Measurements from ENCODE around the gene ATRN. TPM values are rescaled to one million over a fixed set of nuclear protein-coding genes. Genes with fewer than 3 reads are reported as not detected.
"Not testable (repeated sequence)": the region's sequence is repeated elsewhere in the genome, so short reads cannot be mapped to it uniquely, and the experiment has no call there.

Gene ATRN
- total RNA-seq, 1 experiment from 2014 or later: 18.4 TPM

- DNase-seq (ENCODE audit: low spot score): peak; percentile 30
These were observed 92.8 kb downstream of the ATRN start for GRCh38 chr20:3563548-3564177.

GRCh38 chr20:3565851-3566250 is 95.0 kb downstream of the ATRN start:
- no peak for DNase-seq (ENCODE audit: low spot score)

DNA sequence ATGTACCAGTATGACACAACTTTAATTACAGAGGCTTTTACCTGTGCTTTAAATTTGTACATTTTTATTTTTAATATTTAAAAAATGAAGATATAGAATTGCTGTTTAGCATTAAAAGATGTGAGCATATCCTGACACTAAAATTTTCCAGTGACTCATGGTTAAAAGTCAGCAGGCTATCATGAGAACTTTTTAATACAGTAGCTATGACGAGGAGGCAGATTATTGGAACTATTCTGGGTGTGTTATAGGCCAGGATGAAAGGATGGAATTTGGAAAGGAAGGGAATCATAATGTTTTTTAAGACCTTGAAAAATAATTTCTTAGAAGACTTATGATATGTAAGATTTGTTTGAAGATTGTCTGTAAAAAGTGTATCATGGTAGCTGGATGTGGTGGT is 101.3 kb downstream of the ATRN start:
- no peak for DNase-seq (ENCODE audit: low spot score)

DNA sequence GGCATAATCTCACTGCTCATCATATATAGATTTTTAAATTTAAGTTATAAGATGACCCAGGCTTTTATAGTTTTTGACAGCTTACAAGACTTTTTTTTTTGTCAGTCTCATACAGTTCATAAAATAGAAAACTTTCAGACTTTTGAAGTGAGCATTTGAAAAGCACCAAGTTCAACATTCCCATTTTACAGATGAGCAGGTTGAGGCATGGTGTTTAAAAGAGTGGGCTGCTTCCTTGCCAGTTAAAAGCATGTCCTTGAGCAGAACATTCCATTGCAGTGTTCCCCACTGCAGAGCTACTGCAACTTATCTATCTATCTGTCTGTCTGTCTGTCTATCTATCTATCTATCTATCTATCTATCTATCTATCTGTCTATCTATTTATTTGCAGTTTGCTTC is 105.5 kb downstream of the ATRN start:
- DNase-seq (ENCODE audit: low spot score): no peak

DNA sequence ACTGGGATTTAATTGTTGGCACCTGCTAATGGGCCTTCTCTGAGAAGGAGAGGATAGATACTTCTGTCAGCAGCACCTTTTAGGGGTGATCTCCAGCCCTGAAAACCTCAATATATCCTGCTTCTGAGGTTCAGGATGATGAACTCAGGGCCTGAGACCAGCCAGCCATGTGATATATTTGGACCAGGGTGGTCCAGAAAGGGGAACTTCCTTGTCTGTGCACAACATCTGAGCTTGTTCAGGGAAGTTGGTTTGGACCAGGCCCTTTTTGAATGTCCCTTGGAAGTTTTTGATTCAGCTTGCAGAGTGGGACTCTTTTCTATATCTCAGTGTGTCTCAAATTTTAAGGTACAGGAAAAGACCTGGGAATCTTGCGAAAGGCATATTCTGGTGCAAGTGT is 106.5 kb downstream of the ATRN start:
- DNase-seq (ENCODE audit: low spot score): no peak

DNA sequence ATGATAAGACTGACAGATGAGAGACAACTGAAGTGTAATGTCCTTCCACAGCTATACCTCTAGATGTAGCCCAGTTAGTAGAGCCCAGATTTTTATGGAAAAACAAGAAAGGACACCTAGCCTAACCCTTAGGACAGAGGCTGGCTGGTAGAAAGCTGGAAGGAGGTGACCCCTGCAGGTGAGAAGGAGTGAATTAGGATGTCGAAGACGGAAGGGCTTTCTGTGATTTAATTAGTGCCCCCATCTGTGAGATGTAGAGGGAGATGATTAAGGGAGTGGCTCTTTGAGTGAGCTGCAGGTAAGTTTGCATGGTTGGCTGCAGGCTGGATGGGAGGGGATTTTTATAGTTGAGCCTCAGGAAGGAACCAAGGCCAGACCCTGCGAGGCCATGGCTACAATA is 109.6 kb downstream of the ATRN start:
- no peak for DNase-seq (ENCODE audit: low spot score)

DNA sequence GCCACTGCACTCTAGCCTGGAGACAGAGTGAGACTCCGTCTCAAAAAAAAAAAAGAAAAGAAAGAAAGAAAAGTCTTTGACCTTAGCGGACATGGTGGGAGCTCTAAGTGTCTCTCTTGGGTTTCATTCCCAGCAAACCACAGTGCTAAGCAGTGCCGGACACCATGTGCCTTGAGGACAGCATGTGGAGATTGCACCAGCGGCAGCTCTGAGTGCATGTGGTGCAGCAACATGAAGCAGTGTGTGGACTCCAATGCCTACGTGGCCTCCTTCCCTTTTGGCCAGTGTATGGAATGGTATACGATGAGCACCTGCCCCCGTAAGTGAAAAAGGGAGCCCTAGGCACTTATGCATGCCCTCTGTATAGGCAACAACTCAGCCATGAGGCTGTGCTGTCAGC is 112.9 kb downstream of the ATRN start:
- DNase-seq (ENCODE audit: low spot score): no peak

GRCh38 chr20:3586093-3586492 is 115.3 kb downstream of the ATRN start:
- no peak for DNase-seq (ENCODE audit: low spot score)

DNA sequence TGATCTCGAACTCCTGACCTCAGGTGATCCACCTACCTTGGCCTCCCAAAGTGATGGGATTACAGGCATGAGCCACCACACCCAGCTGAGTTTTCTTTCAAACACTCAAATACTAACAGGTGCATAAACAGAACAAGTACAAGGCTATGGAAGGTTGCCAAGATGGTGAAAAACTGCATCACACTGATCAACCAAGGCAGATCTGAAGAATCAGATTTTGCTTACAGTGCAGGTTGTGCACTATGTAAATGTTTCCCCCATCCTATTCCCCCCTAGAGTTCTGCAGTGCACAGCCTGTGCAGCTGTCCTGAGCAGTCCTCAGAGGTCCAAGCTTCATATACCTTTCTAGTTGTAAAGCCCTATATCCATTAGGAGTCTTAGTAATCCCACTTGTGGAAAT is 119.3 kb downstream of the ATRN start:
- DNase-seq (ENCODE audit: low spot score): no peak

GRCh38 chr20:3592931-3593330 is 122.1 kb downstream of the ATRN start:
- DNase-seq (ENCODE audit: low spot score): no peak

GRCh38 chr20:3595541-3595940 is 124.7 kb downstream of the ATRN start:
- DNase-seq (ENCODE audit: low spot score): no peak

DNA sequence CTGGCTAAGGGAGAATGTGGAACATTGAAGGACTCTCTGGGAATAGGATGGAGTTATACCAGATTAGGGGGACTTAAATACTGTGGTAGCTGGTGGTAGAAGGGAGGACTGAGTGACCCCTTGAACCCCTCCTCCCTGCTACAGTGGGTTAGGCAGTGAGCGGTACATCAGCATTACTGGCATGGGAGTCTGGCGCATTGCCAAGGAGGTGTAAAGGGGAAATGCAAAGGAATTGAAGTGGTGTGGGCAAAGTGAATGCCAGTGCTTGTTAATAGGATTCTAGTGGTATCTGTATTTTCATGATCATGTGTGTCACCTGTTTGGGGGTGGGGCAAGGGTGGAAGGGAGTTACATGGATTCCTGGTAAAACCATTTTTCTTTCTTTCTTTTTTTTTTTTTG is 132.3 kb downstream of the ATRN start:
- no peak for DNase-seq (ENCODE audit: low spot score)

GRCh38 chr20:3605386-3605886 is 134.6 kb downstream of the ATRN start:
- DNase-seq (ENCODE audit: low spot score): not testable (repeated sequence)

DNA sequence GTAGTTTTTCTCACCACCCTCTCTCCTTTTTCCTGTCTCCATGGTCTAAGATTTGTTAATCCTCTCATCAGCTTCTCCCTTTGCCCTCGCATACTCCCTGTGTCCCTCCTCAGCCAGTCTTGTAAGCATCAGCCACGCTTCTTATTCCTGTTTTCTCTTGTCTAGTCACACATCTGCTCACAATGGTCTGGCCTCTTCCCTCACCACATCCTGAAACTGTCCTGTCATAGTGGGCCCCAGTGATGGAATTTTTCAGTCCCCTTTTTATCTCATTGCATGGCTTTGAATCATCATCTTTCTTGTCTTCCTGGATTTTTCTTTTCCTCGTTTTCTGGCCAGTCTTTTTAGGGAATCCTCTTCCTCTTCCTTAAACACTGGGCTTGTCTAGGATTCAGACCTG is 135.2 kb downstream of the ATRN start:
- no peak for DNase-seq (ENCODE audit: low spot score)

GRCh38 chr20:3611901-3612300 is 141.1 kb downstream of the ATRN start:
- no peak for DNase-seq (ENCODE audit: low spot score)

DNA sequence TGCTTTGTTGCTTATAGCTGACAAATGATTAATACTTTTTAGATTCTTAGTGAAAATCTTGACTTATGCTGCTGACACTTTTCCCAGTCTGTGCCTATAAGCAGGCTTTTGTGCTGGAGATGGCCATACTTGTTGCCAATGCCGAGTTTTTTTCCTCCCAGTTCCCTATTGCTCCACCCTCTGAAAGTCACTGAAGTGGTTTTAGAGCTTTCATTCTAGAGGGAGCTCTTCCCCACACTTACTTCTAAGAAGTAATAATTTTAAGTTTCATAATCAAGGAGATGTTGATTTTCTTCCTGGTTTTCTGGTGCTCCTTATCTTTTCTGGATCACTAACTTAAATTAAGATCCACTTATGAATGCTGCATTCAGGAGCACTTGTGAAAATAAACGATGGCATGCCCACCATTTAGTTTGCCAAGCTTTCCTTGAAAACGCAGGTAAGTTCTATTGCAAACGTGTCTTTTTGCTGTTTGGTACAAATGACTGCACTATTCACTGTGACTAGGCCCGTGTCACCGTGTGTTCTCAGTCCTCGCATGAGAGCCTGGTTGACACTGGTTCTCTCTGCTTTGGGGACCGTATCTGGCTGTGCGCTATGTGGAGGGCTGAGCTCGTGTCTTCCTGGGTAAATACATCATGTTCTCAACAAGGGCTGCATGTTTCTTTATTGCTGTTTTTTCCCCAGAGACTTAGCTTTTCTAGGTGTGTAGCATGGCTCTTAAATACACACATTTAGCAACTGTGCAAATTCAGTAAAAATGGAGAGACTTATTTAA is 142.2 kb downstream of the ATRN start:
- no peak for DNase-seq (ENCODE audit: low spot score)

DNA sequence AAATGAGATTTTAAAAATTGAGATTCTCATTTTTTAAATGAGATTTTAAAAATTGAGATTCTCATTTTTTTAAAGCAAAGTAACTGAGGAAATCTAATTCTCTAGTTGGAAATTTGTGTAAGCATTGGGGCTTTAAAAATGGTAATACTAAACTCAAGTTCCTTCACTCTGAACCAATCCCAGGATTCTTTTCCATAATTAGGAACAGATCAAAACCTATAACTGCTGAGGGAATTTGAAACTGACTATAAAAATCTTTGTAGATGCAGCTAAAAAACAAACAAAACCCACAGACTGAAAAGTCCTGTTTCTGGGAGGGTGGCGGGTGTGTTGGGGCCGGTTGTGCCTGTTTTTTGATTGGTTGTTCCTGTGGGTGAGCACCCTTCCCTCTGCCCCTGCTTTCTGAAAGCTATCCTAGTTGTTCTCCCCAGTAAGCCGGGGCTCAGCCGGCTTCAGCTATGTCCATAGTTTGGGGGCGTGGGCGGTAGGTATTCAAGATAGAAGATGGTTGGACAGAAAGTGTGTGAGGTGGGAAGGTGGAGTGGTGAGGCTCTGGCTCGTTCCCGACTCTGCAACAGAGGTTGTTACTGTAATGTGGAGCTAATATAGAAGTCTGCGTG is 143.1 kb downstream of the ATRN start:
- DNase-seq (ENCODE audit: low spot score): no peak

DNA sequence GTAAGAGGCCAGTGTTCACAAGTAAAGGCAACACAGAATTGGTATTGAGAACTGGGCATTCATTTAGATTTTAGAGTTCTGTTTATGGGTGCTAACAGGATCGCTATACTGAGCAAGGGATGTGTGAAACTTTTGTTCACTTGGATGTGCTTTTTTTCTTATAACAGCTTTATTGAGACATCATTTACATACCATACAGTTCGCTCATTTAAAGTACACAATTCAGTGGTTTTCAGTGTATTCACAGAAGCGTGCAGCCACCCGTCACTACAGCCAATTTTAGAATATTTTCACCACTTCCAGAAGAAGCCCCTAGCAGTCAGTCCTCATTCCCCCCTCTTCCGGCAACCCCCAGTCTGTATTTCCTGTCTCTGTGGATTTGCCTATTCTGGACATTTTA is 143.6 kb downstream of the ATRN start:
- DNase-seq (ENCODE audit: low spot score): no peak

GRCh38 chr20:3615171-3615840 is 144.5 kb downstream of the ATRN start:
- not testable (repeated sequence) for DNase-seq (ENCODE audit: low spot score)

DNA sequence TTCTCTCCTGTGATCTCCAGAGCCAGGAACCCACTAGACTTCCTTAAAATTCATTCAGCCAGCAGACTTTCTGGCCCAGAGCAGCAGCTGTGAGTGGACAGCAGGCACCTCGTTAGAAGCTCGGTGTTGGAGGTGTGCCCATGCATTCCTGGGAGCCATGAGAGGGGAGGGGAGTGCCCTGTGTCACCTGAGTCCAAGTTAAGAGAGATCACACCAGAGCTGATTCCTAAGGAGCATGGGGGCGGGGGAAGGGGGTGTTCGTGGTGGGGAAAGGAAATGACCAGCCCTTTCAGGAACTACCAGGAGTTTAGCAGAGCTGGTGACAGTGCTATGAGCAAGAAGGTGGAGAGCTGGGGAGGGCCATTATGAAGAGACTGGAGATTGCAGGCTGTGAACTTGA is 145.4 kb downstream of the ATRN start:
- DNase-seq (ENCODE audit: low spot score): peak; percentile 11

DNA sequence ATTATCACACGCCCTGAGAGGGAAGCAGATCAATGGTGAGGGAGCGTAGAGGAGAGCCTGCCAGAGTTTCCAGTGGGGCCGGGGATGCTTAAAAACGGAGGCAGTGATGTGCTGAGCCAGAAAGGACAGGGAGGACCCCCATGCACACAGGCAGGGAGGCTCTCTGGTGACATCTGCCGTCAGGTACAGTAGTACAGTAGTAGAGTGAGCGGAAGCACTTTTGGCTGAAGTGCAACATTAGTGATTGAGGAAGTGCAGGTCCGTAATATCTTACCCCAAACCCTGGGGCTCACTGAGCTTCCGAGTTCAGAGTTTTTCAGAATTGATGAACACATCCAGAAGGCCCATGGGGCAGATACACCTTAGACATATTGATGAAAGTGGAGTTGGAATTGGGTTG is 150.3 kb downstream of the ATRN start:
- DNase-seq (ENCODE audit: low spot score): no peak

DNA sequence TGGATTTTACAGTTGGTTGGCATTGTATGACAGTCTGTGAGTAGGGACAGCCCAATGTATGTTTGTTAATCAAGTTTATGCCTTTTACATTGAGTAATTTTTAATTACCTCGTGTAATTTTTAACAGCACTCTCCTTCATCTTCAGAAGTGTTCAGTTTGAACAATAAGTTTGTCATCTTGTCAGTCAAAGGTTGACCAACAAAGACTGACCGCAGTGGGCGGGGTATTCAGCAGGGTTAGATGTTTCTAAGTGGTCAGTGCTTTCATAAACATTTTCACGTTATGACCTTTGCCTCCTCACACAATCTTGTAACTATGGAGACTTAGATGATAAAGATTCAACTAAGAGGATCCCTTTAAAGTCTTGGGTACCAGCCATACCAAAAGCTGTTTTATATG is 151.6 kb downstream of the ATRN start:
- DNase-seq (ENCODE audit: low spot score): no peak

Data from H4 (cell line).